Measurements from ENCODE around the gene GPR4.
A peak's percentile ranks its signal among the peaks of the same experiment; 100 is the strongest.

The GPR4 gene

DNA sequence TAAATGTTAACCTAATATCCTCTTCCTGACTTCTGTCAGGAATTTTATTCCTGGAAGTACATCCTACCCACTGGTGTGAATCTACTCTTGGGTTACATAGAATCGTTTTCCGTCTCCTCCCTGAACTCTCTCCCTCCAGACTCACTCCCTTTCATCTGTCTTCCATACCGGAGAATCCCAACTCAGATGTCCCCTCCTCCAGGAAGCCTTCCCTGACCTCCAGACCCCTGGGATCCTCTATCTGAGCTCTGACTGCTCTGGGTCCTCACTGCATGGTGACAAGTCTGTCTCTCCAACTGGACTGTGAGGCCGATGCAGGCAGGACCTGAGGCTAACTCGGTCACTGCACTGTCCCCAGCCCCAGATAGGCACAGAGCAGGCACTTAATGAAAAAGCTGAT, 42.0 kb downstream of the GPR4 start:
- no peak overlapping the region for H3K4me3 ChIP-seq (ENCODE audit: low read length, poor library complexity, severe bottlenecking)
- H3K4me2 ChIP-seq (ENCODE audit: low read depth, low read length, poor library complexity, severe bottlenecking): no peak overlapping the region
- H3K79me2 ChIP-seq (ENCODE audit: insufficient read depth, low read length): peaks cover 5% of the 10 kb centered on the region; the same call in 1 of the 2 replicates
- no peaks in the 10 kb centered on the region for H3K36me3 ChIP-seq (ENCODE audit: insufficient read depth, low read length)
- no peak overlapping the region for H3K9ac ChIP-seq (ENCODE audit: low read depth, low read length, poor library complexity, severe bottlenecking)
- H4K20me1 ChIP-seq (ENCODE audit: insufficient read depth, low read length, poor library complexity, severe bottlenecking): peaks cover 6% of the 10 kb centered on the region
- H2AFZ ChIP-seq (ENCODE audit: low read length): no peak overlapping the region
- no peaks in the 10 kb centered on the region for H3K27me3 ChIP-seq (ENCODE audit: insufficient read depth, low read length, poor library complexity, severe bottlenecking)
- no peaks in the 10 kb centered on the region for H3K9me3 ChIP-seq (ENCODE audit: insufficient read depth, low read depth, low read length)
- no peaks in the 10 kb centered on the region for H3K9me2 ChIP-seq (replicated peaks; ENCODE audit: low read depth, low read length)
- TF ChIP-seq, protein P1, sequence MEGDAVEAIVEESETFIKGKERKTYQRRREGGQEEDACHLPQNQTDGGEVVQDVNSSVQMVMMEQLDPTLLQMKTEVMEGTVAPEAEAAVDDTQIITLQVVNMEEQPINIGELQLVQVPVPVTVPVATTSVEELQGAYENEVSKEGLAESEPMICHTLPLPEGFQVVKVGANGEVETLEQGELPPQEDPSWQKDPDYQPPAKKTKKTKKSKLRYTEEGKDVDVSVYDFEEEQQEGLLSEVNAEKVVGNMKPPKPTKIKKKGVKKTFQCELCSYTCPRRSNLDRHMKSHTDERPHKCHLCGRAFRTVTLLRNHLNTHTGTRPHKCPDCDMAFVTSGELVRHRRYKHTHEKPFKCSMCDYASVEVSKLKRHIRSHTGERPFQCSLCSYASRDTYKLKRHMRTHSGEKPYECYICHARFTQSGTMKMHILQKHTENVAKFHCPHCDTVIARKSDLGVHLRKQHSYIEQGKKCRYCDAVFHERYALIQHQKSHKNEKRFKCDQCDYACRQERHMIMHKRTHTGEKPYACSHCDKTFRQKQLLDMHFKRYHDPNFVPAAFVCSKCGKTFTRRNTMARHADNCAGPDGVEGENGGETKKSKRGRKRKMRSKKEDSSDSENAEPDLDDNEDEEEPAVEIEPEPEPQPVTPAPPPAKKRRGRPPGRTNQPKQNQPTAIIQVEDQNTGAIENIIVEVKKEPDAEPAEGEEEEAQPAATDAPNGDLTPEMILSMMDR (conservative IDR thresholded peaks at IDR 0.05; ENCODE audit: low read length): no peak
- TF ChIP-seq EZH2phosphoT487 (IDR thresholded peaks at IDR 0.05; ENCODE audit: borderline replicate concordance): no peak
- no peaks in the 10 kb centered on the region for H3K4me1 ChIP-seq (ENCODE audit: insufficient read depth, low read length, poor library complexity, severe bottlenecking)
- no peaks in the 10 kb centered on the region for H3F3A ChIP-seq (ENCODE audit: low read depth)

DNA sequence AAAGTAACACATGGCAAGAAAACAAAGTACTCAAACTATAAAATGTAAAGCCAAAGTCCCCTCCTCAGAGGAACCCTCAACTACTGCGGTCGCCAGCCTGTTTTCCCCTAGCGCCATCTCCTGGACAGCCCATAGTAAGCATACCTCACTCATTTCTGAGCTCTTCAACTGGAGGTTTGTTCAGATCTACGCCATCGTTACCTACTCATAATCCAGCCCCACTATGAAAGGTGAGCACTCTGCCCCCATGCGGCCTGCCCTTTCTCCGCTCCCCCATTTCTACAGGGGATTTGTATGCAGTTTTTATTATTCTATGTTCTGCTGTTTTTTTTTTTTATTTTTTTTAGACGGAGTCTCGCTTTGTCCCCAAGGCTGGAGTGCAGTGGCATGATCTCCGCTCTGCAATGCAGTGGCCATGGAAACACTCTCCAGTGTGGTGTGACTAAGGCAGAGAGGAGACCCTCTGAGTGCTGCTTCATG, 43.6 kb downstream of the GPR4 start:
- H3K27me3 ChIP-seq (ENCODE audit: insufficient read depth, low read length, poor library complexity, severe bottlenecking): no peaks in the 10 kb centered on the region
- no peaks in the 10 kb centered on the region for H3F3A ChIP-seq (ENCODE audit: low read depth)
- no peaks in the 10 kb centered on the region for H3K9me2 ChIP-seq (replicated peaks; ENCODE audit: low read depth, low read length)
- no peak overlapping the region for H3K4me3 ChIP-seq (ENCODE audit: low read length, poor library complexity, severe bottlenecking)
- H3K36me3 ChIP-seq (ENCODE audit: insufficient read depth, low read length): peaks cover 1% of the 10 kb centered on the region; the same call in 1 of the 2 replicates
- H3K9me3 ChIP-seq (ENCODE audit: insufficient read depth, low read depth, low read length): no peaks in the 10 kb centered on the region
- peaks cover 5% of the 10 kb centered on the region; the same call in 1 of the 2 replicates for H3K79me2 ChIP-seq (ENCODE audit: insufficient read depth, low read length)
- no peak overlapping the region for H3K4me2 ChIP-seq (ENCODE audit: low read depth, low read length, poor library complexity, severe bottlenecking)
- no peak overlapping the region for H2AFZ ChIP-seq (ENCODE audit: low read length)
- peaks cover 6% of the 10 kb centered on the region for H4K20me1 ChIP-seq (ENCODE audit: insufficient read depth, low read length, poor library complexity, severe bottlenecking)
- no peak overlapping the region for H3K9ac ChIP-seq (ENCODE audit: low read depth, low read length, poor library complexity, severe bottlenecking)
- H3K4me1 ChIP-seq (ENCODE audit: insufficient read depth, low read length, poor library complexity, severe bottlenecking): no peaks in the 10 kb centered on the region
- TF ChIP-seq, protein P1 (conservative IDR thresholded peaks at IDR 0.05; ENCODE audit: low read length): peak; percentile 92
- no peak for TF ChIP-seq EZH2phosphoT487 (IDR thresholded peaks at IDR 0.05; ENCODE audit: borderline replicate concordance)

DNA sequence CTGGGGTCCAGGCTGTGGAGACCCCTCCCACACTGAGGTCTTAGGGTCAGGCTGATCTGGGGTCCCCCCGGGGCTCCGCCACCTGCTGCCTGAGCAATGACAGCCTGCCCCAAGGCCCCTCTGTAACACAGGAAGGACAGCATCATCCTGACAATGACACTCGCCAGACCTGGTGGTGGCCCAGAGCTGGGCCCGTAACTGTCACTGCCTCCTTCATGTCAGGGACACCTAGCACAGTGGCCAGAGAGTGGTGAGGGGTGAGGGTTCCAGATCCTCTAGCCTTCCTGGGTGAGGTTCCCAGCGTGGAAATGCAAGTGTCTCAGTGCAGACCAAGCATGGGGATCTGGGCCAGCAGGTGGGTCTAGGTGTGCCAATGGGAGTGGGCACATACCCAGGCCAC, 45.2 kb downstream of the GPR4 start:
- H3K9me3 ChIP-seq (ENCODE audit: insufficient read depth, low read depth, low read length): no peaks in the 10 kb centered on the region
- H2AFZ ChIP-seq (ENCODE audit: low read length): no peak overlapping the region
- H3K4me2 ChIP-seq (ENCODE audit: low read depth, low read length, poor library complexity, severe bottlenecking): no peak overlapping the region
- H3F3A ChIP-seq (ENCODE audit: low read depth): no peaks in the 10 kb centered on the region
- no peak for TF ChIP-seq EZH2phosphoT487 (IDR thresholded peaks at IDR 0.05; ENCODE audit: borderline replicate concordance)
- TF ChIP-seq, protein P1 (conservative IDR thresholded peaks at IDR 0.05; ENCODE audit: low read length): no peak
- H3K79me2 ChIP-seq (ENCODE audit: insufficient read depth, low read length): peaks cover 5% of the 10 kb centered on the region; the same call in 1 of the 2 replicates
- no peak overlapping the region for H3K9ac ChIP-seq (ENCODE audit: low read depth, low read length, poor library complexity, severe bottlenecking)
- H3K9me2 ChIP-seq (replicated peaks; ENCODE audit: low read depth, low read length): no peaks in the 10 kb centered on the region
- peaks cover 6% of the 10 kb centered on the region for H4K20me1 ChIP-seq (ENCODE audit: insufficient read depth, low read length, poor library complexity, severe bottlenecking)
- peaks cover 8% of the 10 kb centered on the region; the same call in 1 of the 2 replicates for H3K36me3 ChIP-seq (ENCODE audit: insufficient read depth, low read length)
- no peak overlapping the region for H3K4me3 ChIP-seq (ENCODE audit: low read length, poor library complexity, severe bottlenecking)
- H3K27me3 ChIP-seq (ENCODE audit: insufficient read depth, low read length, poor library complexity, severe bottlenecking): no peaks in the 10 kb centered on the region
- H3K4me1 ChIP-seq (ENCODE audit: insufficient read depth, low read length, poor library complexity, severe bottlenecking): no peaks in the 10 kb centered on the region

Measured in Loucy (cell line).